Calu3 (cell line): ENCODE measurements around the gene NLGN4X. TPM values are rescaled to one million over a fixed set of nuclear protein-coding genes. Genes with fewer than 3 reads are reported as not detected.

Experiments used
- BruUV-seq: library from RNA; stranded (reverse); fragments of 400-500 nt; replicated peaks from 2 replicates; lab custom pipeline; 2021; lab: Mats Ljungman, UMichigan
- CTCF ChIA-PET: fragments of 300-600 bp; sonication (Branson Sonifier 250); formaldehyde crosslinking; loops from one replicate; lab custom pipeline; 2022; ENCODE audit warnings: antibody characterized with exemption; lab: Charles Lee
- DNase-seq: peaks from one replicate; pipeline ENCODE4 v3.0.0; 2022
- H3K27ac Mint-ChIP-seq: one replicate; pipeline ENCODE4 v1.8.0; 2022; ENCODE audit warnings: mixed read lengths; ENCODE audit not compliant: unreplicated experiment
- H3K27me3 Mint-ChIP-seq: one replicate; pipeline ENCODE4 v1.8.0; 2022; ENCODE audit warnings: mixed read lengths; ENCODE audit not compliant: unreplicated experiment
- H3K36me3 Mint-ChIP-seq: one replicate; pipeline ENCODE4 v1.8.0; 2022; ENCODE audit warnings: mild to moderate bottlenecking, moderate library complexity, mixed read lengths; ENCODE audit not compliant: insufficient read depth, unreplicated experiment
- H3K4me1 Mint-ChIP-seq: one replicate; pipeline ENCODE4 v1.8.0; 2022; ENCODE audit warnings: mild to moderate bottlenecking, low read depth, mixed read lengths; ENCODE audit not compliant: unreplicated experiment
- H3K4me3 Mint-ChIP-seq: one replicate; pipeline ENCODE4 v1.8.0; 2022; ENCODE audit warnings: mild to moderate bottlenecking, low read depth, moderate library complexity, mixed read lengths; ENCODE audit not compliant: unreplicated experiment
- H3K9me3 Mint-ChIP-seq: one replicate; pipeline ENCODE4 v1.8.0; 2022; ENCODE audit warnings: low read depth, mixed read lengths; ENCODE audit not compliant: unreplicated experiment
- CTCF ChIP-seq: fragments of 200-600 bp; IDR thresholded peaks from one replicate; pipeline ENCODE4 v1.8.0; 2022; ENCODE audit warnings: antibody characterized with exemption; ENCODE audit not compliant: unreplicated experiment
- intact Hi-C: fragments of 100-400 bp; cut with micrococcal nuclease; formaldehyde crosslinking; loops from one replicate; pipeline ENCODE4 v1.10.0; 2022; ENCODE audit not compliant: unreplicated experiment
- total RNA-seq: library from RNA; stranded (reverse); gene quantifications from 2 replicates; pipeline ENCODE4 v1.2.3, GENCODE V29; 2022

Gene NLGN4X
- total RNA-seq, 1 experiment from 2014 or later, result not detected

- CTCF ChIA-PET, result no interaction called here
- no TSS peak for BruUV-seq
Measured at GRCh38 chrX:6184900-6185515, 43.7 kb downstream of the NLGN4X start.

GRCh38 chrX:6175914-6176313 is 52.8 kb downstream of the NLGN4X start:
- intact Hi-C loops, result no loop called here
- no TSS peak for BruUV-seq
- TF ChIP-seq CTCF, result no peak
- CTCF ChIA-PET, result no interaction called here
- H3K27me3 Mint-ChIP-seq, result no peaks in the 10 kb centered on the region
- peaks cover 17% of the 10 kb centered on the region for H3K9me3 Mint-ChIP-seq
- H3K4me1 Mint-ChIP-seq, result no peaks in the 10 kb centered on the region
- H3K36me3 Mint-ChIP-seq, result no peaks in the 10 kb centered on the region
- H3K4me3 Mint-ChIP-seq, result no peak overlapping the region
- H3K27ac Mint-ChIP-seq, result no peak overlapping the region
- DNase-seq, result no peak

More at GRCh38 chrX:6184900-6185515, 43.7 kb downstream of the NLGN4X start:
- Mint-ChIP-seq H3K27ac (no peak overlapping the region), H3K4me3 (no peak overlapping the region), H3K27me3 (no peaks in the 10 kb centered on the region), H3K4me1 (no peaks in the 10 kb centered on the region), H3K36me3 (no peaks in the 10 kb centered on the region), H3K9me3 (peaks cover 7% of the 10 kb centered on the region)
- no peak for TF ChIP-seq CTCF
- intact Hi-C loops, result no loop called here
- DNase-seq, result no peak

GRCh38 chrX:6170424-6170823 is 58.2 kb downstream of the NLGN4X start:
- Mint-ChIP-seq H3K36me3 (no peaks in the 10 kb centered on the region), H3K4me3 (no peak overlapping the region), H3K27me3 (no peaks in the 10 kb centered on the region), H3K4me1 (no peaks in the 10 kb centered on the region), H3K27ac (no peak overlapping the region), H3K9me3 (peaks cover 12% of the 10 kb centered on the region)
- CTCF ChIA-PET, result no interaction called here
- BruUV-seq, result no TSS peak
- no peak for TF ChIP-seq CTCF
- DNase-seq, result no peak
- intact Hi-C loops, result no loop called here

- CTCF ChIA-PET, result no interaction called here
Measured at GRCh38 chrX:6169407-6169806, 59.3 kb downstream of the NLGN4X start.

More at GRCh38 chrX:6169407-6169806, 59.3 kb downstream of the NLGN4X start:
- BruUV-seq, result no TSS peak
- no peak for DNase-seq
- Mint-ChIP-seq H3K4me3 (no peak overlapping the region), H3K4me1 (no peaks in the 10 kb centered on the region), H3K36me3 (no peaks in the 10 kb centered on the region), H3K27ac (no peak overlapping the region), H3K9me3 (peaks cover 12% of the 10 kb centered on the region), H3K27me3 (no peaks in the 10 kb centered on the region)
- intact Hi-C loops, result no loop called here
- TF ChIP-seq CTCF, result no peak
